Stimulated activated CD8-positive, alpha-beta memory T cell treated with anti-CD3 and anti-CD28 coated beads, Interleukin-4, amount 100 ng/mL, for 4 hours (primary cell): ENCODE data around the gene CSTF3.
"Not testable (repeated sequence)": the region's sequence is repeated elsewhere in the genome, so short reads cannot be mapped to it uniquely, and the experiment has no call there.

Source experiments
- DNase-seq, 2 donors: peaks; one replicate each; pipeline ENCODE4 v3.0.0-alpha.2; 2020; ENCODE audit warnings: low read depth in 2 of 2, low spot score in 1 of 2

The CSTF3 gene

GRCh38 chr11:33160587-33160986 is 693 bp downstream of the CSTF3 start:
- no peak for DNase-seq

GRCh38 chr11:33160136-33160535 is 1.1 kb downstream of the CSTF3 start:
- no peak for DNase-seq

DNA sequence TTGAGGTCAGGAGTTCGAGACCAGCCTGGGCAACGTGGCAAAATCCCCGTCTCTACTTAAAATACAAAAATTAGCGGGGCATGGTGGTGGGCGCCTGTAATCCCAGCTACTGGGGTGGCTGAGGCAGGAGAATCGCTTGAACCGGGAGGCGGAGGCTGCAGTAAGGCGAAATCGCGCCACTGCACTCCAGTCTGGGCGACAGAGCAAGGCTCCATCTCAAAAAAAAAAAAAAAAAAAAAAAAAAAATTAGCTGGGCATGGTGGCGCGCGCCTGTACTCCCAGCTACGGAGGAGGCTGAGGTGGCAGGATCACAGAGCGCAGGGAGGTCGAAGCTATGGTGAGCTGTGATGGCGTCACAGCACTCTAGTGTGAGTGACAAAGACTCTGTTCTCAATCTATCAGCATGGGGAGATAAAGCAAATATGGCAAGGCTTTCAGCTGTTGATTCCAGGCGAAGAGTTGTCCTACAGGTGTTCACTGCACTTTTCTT is 1.9 kb downstream of the CSTF3 start:
- not testable (repeated sequence) for DNase-seq

DNA sequence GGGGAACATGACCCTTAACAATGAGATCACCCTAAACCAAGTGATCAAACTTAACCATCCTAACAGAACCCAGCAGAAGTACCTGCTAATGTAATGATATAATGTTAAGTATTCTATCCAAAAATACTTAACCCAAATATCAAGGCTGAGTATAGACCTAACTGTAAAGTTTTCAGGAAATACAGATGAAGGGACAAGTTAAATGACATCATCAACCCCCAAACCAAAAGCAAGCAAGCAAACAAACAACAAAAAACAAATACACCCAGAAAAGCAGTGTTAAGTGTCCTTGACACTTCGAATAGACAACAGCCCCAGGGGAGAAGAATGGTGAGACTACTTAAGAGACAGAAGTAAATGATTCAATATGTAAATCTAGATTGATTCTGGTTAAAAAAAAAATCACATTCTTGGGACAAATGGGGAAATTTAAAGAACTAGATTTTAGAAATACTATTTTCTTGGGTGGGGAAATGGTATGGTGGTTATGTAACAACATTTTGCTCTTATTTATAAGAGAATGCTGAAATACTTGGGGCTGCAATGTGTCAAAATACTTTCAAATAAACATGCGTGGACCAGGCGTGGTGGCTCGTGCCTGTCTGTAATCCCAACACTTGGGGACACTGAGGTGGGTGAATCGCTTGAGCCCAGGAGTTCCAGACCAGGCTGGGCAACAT is 2.5 kb downstream of the CSTF3 start:
- no peak for DNase-seq

DNA sequence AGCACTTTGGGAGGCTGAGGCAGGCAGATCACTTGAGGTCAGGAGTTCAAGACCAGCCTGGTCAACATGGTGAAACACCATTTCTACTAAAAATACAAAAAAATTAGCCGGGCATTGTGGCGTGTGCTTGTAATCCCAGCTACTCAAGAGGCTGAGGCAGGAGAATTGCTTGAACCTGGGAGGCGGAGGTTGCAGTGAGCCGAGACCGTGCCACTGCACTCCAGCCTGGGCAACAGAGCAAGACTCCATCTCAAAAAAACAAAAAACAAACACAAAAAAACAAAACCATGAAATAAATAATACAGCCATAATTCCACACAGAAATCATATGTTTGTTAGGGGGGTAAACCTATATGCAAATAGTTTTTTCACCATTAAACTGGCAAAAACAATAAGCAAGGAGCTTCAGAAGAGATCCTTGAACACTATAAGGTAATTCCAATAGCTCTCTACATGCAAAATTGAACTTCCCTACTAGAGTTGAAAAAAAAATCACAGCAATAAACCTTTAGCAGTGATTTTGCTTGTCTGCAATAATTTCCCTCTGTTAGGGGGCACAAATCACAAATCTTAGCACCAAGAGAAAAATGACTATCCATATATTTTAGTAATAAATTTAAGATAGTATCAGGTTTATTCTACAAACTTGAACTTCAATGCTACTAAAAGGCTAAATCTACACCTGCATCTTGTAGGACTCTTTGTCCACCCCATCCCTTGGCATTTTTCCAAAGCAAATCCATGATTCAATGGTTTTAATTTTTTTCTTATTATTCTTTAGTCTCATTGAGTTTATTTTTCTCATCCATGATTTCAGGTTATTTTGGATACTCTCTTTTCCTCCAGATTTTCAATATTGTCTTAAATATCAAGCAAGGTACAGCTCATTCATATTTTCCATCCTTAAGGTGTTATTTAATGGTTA is 3.9 kb downstream of the CSTF3 start:
- no peak for DNase-seq

GRCh38 chr11:33151399-33151798 is 9.9 kb downstream of the CSTF3 start:
- DNase-seq: no peak

- DNase-seq: no peak
These were observed 13.7 kb downstream of the CSTF3 start for GRCh38 chr11:33147559-33147958.

GRCh38 chr11:33135768-33136443 is 25.4 kb downstream of the CSTF3 start:
- DNase-seq: no peak

DNA sequence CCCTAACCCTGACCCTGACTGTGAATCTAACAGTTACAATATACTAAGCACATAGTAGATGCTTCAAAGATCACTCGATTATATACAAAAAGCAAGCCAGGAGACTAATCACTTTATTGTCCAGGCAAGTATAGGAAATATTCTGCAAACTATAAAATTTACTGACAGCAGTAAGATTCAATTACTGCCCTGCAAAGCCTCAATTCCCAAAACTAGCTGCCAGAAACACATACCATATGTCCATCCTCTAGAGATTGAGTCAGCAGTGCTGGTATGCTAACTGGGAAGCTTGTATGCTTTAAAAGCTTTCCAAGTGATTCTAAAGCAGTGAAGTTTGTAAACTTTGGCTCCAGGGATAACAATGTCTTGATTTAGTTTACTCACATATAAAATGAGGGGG is 26.1 kb downstream of the CSTF3 start:
- no peak for DNase-seq

DNA sequence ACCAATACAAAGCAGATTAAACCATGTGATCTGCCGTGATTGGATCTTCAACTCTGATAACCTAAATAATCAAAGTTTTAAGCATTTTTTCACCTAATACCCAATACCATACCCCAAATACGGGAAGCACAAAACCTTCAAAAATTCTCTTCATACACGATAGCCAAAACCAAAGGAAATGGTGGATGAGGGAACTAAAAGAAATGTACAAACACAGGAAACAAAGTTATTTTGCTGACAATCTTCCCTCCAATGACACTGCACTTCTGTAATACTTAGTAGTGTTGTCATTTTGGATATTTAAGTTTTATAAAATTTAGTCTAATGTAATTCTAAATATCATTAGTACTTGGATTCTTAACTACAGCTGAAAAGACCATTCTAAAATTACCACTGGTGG is 27.0 kb downstream of the CSTF3 start:
- no peak for DNase-seq

DNA sequence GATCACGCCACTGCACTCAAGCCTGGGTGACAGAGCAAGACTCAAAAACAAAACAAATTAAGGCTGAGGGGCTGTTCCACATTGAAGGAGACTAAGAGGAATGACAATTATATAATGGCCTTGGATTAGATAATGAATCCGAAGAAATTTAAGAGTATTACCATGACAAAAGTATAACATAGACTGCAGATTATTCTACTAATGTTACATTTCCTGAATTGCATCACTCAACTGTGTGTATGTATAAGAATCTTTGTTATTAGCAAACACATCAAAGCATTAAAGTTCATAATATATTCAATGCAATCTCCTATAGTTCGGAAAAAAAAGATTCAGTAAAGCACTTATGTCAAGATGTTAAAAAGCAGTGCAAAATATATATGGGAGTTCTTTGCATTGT is 27.5 kb downstream of the CSTF3 start:
- no peak for DNase-seq

DNA sequence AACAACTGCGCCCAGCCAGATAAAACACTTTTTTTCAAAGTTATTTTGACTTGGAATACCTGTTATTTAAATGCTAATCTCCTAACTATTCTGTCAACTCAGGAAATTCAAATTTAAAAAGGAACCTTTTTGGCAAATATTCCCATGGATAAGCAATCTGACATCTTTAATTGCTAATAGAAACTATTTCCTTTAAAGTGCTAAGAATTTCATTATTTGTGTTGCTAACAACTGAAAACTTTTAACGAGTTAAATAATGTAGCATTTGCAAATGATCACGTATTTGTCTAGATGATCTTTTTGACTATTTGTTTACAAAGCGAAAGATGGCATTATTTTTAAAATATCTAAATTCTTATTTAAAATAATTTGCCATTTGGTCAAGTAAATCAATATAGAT is 28.8 kb downstream of the CSTF3 start:
- no peak for DNase-seq

DNA sequence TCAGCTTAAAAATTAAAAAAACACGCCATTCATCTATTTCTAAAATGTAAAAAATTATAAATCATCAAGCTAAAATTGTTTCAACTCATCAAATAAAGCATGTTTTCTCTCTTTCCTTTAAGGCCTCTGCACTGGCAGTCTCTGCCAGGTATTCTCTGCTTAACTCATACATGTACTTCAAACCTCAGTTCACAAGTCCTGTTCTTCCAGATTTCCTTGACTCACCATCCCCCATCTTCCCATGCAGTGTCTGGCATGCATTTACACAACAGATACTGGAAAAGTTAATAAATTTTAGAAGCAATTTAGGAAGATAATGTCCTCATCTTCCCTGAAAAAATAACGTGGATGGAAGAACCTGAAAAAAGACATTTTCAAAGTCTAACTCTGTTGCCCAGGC is 32.5 kb downstream of the CSTF3 start:
- DNase-seq: no peak

DNA sequence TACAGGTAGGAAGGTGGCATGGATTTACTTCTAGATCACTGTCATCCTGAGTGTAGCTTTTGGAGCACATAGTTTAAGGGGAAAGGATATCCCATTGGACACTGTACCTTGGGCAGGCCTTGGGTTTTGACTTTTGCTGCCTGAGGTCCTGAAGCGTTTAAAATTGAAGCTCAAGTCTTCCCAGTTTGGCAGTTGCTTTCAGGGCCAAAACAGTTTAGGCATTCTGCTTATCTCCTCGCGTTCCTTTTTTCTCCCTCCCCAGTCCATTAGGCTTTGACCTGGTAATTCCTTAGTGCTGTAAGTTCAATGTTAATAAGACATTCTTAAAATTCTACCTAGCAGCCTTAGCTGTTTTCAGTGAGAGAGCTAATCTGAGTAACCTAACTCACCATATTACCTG is 35.7 kb downstream of the CSTF3 start:
- no peak for DNase-seq

GRCh38 chr11:33125025-33125424 is 36.3 kb downstream of the CSTF3 start:
- DNase-seq: no peak

GRCh38 chr11:33122696-33123095 is 38.6 kb downstream of the CSTF3 start:
- not testable (repeated sequence) for DNase-seq

GRCh38 chr11:33116535-33116934 is 44.7 kb downstream of the CSTF3 start:
- DNase-seq: no peak

DNA sequence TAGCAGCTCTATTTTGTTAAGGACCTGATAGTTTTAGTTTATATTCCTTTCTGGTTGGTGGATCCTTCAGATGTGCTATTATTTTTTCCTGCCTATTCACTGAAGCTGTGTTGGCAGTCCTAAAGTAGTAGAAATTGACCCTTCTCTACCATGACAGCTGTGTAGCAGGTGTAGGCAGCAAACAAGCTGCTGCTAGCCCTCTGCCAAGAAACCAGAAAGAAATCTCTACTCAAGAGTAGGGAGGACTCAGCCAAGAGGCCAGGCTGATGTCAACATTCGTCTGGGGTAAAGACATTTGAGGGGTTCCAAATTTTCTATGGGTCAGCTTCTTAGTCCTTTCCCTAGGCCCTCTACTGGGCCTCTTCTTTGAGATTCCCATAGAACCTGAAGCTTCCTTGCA is 51.2 kb downstream of the CSTF3 start:
- DNase-seq: no peak

GRCh38 chr11:33109294-33109895 is 51.9 kb downstream of the CSTF3 start:
- DNase-seq: no peak

DNA sequence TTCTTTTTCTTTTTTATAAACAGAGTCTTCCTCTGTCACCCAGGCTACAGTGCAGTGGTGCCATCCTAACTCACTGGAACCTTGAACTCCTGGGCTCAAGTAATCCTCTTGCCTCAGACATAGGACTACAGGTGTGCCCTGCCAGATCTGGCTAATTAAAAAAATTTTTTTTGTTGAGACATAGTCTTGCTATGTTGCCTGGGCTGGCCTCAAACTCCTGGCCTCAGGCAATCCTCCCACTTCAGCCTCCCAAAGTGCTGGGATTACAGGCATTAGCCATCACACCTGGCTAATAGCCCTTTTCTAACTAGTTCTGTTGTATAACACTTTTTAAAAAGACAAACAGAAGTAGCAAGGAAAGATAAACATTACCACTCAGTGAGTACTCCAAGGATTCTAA is 57.4 kb downstream of the CSTF3 start:
- no peak for DNase-seq

DNA sequence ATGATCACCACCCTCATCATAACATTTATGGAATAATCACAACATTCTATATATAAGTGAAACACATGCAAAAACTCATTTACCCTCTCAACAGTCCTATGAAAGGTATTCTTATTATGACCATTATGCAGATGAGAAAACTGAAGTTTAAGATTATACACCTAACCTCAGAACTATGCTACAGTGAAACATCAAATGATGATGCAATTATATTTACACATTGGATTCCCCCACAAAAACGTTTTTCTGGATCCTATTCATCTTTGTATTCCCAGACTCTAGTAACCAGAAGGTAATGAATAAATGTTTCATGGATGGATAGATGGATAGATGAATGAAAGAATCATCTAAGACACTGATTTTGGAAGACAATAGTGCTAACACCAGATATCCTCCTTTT is 67.1 kb downstream of the CSTF3 start:
- no peak for DNase-seq
